GM03348 (cell line): ENCODE data around the gene PAIP2.
"Not testable (repeated sequence)": the region's sequence is repeated elsewhere in the genome, so short reads cannot be mapped to it uniquely, and the experiment has no call there.

Experiments
- DNase-seq: peaks from one replicate; pipeline ENCODE4 v3.0.0; 2012; ENCODE audit warnings: low spot score

The PAIP2 gene

DNA sequence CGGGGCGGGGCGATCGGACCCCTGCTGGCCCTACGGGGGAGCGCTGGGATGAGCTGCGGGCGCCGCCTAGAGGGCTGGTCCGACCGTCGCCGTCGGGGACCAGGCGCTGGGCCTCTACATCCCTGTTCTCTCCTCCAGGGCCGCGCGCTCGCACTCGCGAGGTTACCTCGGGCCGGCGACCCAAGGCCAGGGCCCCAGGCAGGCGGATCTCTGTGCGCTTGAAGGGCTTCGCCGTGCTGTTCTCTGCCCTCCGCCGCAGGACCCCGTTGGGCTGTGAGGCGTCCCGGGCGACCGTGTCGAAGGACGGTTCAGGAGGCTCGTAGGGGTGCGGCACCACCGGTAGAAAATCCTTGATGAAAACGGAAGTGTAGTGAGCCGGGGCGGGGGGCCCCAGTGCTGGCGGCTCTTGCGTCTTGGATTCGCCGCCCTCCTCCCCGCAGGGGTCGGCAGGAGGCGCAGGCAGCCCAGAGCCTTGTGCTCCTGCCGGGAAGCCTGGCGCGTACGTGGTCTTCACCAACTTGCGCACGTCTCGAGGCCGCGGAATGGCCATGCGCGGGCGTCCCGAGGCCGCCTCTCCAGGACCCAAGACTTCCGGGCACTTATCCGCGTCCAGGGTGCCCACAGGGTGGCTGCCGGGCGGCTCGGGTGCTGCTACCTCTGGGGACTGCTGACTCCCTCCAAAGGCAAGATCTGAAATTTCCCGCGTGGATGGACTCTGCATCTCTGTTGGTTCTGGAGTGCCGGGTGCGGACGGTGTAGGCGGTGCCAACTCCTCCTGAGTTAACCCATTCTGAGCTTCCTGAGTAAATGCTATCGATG is 51.2 kb downstream of the PAIP2 start:
- peak; percentile 80 for DNase-seq

DNA sequence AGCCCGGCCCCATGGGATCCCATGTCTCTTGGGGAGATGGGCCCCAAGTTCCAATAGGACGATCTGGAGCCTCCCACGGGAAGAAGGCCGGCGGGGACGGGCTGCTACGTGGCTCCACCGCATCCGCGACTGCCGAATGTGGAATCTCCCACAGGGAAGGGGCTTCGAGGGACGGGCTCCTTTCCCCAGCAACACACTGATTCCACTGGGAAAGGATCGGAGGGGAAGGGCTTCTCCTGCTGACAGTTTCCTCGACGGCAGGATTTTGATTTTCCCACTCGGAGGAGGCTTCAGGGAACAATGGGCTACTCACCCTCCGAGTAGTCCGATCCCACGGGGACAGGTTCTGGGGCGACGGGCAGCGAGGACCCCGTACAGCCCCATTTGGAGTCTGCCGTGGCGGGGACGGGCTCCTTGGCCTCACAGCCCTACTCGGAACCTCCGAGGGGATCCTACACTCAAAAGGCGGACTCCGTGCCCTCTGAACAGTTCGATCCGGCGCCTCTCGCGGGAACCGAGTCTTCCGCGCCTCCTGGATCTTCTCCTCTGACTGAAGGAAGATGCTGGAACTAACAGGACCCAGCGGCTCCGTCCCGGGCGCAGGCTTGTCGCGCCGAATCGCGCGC is 52.0 kb downstream of the PAIP2 start:
- DNase-seq = peak; percentile 30

DNA sequence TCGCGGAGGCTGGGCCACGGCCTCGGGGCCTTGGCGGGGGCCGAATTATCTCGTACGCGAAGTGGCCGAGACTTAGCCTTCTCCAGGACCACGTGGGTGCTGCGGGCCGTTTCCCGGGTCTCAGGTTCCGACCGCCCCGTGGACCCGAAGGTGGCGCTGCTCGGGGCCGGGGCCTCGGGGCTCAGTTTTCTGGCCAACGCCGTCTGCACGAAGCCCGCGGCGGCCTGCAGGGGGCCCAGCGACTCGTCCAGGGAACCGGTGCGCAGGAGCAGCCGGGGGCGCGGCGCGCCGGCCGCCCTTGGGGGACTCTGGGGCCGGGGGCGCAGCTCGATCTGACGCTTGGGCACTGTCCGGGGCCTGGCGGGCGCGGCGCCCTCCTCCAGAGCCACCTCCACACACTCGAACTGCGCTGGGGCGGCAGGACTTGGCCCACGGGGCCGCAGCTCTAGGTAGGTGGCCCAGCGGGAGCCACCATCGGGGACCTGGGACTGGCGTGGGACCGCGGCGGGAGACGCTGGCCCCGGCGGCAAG is 52.5 kb downstream of the PAIP2 start:
- DNase-seq = peak; percentile 68

DNA sequence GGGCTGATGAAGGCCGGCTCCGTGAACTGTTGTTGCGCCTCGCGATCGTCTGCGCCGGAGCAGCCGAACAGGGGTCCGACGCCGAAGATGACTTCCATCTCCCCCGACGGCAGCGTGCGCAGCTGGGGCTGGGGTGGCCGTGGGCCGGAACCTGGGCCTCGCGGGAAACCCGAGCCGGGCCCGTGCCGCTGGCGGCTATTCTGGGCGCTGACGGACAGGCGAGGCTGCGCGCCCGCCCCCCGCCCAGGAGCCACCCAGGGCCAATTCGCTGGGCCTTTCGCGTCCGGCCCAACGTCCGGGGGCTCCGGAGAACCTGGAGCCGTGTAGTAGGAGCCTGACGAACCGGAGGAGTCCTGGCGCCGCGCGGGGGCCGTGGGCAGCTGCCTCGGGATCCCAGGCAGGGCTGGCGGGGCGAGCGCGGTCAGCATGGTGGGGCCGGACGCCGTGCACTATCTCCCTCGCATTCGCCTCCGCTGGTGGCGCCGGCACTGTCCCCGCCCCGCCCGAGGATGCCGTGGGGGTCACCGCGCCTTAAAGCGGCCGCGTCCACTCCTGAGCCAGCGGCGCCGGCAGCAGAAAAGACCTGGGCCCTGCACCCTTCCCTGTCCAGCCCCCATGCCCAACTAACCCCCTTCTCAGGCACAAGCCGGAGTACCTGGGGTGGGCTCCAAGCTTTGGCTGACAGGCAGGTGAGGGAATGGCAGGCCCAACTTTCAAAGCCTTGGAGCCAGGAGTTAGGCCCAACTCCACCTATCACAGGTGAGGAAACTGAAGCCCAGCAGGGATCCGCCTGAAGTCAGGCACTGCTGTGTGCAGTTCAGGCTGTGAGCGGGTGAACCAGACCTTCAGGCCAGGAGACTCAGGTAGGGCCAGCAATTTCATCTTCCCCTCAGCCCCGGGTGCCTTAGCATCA is 53.3 kb downstream of the PAIP2 start, which contains the start of gene PROB1:
TSS of gene PROB1 (minus strand) at position 451 of the 913 bp plus-strand sequence. CDS start at position 428, 23 bp downstream.
- DNase-seq = no peak

DNA sequence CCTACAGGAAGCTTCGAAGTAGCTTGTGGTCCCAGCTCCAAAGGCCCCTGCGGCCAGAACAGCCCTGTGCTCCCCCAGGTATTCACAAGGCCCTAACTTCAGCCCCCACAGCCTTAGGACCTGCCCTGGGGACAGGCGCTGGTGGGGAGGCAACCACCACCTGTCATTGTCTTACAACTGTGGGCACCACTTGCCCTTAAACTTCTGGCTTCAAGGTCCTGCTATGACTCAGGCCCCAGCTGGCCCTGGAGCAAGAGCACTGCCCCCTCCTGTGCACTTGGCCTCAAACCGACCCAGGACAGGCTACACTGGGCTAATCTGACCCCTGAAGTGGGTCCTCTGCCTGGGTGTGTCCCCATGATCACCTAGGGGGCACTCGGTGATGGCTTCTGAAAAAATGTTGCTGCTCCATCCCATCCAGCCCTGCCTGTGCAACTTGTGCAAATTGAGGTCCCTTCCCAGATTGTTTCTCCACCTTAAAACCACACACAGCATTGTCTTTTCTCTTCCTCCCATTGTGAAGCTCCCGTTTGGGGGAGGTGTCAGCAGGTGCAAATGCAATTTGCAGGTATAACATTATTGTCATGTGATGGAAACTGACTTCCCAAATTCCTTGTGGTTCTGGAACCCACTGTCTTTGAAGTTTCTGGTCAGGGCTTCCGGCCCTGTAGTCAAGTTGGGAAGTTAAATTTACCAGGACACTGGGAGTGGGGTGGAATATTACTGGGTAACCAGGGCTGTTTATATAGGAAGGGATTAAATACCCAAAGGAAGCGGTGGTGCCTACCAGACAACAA is 54.4 kb downstream of the PAIP2 start:
- no peak for DNase-seq

DNA sequence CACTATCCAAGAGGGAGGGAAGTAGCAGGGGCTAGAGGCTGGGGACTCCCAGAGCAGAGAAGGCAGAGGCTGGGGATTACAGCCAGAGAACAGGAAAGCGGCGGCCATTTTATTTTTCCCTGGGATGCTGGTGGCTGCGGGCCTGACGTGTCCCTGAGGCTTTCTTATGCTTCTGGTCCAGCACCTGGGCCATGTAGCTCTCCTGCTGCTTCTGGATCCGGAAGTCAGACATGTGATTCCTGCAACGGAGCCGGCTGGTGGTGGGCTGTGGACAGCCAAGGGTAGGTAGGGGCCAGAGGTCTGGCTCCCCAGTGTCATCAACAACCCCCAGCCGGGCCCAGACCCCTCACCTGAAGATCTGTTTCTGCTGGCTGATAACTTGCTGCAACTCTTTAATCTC is 55.0 kb downstream of the PAIP2 start:
- DNase-seq = no peak

DNA sequence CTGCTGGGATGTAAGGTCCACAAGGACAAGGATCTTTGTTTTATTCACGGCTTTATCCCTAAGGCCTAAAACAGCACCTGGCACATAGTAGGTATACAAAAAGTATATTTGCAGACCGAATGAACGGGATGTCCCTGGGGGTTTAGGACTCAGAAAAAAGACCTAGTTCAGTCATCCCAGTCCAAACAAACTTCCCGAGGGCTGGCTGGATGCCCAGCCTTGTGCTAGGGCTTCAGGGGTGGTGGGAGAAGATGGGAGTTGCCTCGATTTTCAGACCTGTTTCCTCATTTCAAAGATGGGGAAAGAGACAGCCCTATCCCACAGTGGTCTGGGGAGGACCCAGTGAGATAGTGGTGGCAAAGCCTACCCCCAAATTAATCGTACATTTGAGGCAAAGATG is 56.3 kb downstream of the PAIP2 start:
- DNase-seq = no peak

DNA sequence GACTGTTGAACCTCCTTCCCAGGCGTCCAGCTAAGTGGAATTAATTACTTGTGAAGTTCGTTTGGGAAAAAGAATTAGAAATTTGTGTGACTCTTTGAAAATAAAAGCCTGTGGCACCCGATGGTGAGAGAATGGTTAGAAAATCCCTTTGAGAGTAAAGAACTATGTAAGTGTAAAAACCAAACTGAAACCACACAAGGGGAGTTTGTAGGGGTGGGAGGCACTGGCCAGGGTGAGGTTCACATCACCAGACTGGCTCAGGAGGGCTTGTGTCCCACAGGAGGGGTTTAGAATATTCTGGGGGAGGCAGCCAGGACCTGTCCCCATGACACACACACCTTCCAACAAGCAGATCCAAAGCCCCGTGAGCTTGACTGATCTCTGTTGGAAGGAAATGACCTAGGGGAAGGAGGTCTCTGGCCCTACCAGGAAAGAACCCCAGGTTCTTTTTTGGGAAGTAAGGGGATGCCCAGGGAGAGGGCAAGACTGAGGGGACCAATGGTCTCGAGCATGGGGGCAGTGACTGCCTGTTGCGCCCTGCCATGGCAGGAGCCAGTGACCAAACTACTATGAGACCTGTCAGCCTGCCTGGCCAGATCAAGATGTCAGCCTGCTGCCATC is 58.0 kb downstream of the PAIP2 start:
- DNase-seq = no peak

DNA sequence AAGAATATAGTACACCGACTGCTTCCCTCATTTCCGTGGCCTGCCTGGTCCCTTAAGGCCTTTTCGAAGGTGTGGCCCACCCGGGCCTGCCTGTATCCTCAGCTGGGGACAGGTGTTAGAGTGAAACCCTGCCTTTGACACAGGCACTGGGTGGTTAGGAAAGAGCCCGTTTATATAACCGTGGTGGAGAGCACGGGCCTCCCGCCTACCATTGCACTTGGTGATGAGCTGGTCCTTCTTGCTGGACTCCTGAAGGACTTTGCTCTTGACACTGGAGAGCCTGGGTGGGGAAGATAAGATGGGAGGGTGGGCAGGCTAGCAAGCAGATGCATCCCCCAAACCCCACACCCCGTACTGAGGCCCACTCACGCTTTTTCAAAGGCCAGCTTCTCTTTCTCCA is 59.9 kb downstream of the PAIP2 start:
- DNase-seq = no peak

DNA sequence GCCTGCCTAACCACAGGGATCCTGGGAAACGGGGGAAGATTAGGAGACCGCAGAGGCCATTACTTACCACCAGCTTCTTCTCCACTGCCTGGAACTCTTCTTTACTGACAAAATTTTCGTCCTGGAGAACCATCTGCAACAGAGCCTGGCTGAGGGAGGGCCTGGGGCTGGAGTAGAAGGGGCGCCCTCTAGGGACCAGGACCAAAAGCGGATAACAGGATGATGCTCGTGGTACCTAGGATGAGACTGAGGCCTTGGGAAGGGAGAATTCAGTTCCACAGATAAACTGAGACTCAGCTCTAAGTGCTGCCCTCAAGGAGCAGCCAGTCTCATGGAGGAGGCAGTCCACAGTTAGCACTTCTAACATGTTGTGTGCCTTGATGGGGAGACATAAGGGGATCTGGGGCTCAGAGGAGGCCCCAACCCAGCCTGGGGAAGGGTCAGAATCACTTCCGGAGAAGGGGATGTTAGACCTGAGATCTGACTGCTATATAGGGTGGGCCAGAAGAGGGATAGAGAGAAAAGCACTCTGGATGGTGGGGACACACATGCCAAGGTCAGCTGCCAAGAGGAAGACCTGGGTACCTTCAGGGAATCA is 61.0 kb downstream of the PAIP2 start:
- DNase-seq = no peak

DNA sequence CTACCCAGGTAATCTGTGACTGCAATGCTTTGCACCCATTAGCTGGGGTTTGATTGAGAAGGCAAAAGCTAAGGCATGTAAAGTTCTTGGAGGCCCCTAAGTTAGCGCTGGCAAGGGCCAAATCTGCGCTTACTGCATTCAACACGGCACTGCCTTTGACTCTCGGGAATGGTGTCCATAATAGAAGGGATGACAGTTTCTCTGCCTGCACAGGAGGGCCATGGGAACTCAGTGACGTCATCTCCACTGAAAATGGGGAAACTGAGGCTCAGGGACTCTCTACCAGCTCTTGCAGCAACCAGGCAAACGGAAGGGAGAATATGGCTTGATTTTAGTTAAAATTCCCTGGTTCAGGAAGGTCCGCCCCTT is 61.7 kb downstream of the PAIP2 start:
- no peak for DNase-seq

DNA sequence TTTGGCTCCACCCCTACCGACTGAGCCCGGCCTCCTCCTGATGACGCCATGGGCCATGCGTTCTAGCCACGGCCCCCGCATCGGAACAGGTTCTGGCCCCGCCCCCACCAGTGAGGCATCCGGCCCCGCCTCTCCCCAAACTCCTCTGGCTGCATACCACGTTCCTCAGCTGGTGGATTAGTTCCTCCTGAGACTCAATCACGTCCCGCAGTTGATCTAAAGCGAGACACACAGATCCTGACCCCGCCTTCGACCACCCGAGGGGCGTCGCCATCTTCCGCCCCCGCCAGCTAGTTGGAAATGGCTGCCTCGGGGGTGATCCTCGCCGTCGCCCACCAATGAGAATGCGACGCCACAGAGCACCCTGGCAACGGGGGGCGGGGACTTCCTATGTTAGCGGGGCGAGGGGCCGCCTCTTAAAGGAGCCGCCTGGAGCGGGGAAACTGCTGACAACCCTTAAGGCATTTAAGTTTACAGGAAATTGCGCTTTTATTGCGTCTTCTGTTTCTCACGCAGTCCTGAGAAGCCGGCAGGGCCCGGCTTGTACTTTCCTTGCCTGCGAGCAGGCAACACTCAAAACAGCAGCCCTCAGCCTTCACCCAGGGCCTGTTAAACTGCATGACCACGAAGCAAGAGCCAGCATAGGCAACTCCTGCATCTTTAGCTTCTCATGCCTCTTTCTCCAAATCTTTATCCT is 62.3 kb downstream of the PAIP2 start, which contains the start of gene SPATA24:
TSS of gene SPATA24 (minus strand) at position 303 of the 697 bp plus-strand sequence. CDS start at position 274, 29 bp downstream.
- DNase-seq = peak; percentile 99

DNA sequence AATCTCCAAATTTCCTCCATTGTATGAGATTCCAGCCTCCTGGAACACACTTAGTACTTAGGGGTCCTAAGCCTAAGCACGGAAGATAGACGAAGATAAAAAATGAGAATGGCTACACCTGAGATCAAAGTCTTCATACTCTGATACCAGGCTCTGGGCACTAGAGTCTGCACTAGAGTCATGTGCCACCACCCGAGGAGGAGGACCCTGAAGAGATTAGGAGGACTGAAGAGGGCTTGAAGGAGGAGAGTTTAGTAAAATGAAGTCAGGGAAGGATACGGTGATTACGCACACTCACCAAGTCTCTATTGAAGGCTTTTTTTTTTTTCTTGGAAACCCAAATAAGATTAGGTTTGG is 62.8 kb downstream of the PAIP2 start:
- DNase-seq = no peak

DNA sequence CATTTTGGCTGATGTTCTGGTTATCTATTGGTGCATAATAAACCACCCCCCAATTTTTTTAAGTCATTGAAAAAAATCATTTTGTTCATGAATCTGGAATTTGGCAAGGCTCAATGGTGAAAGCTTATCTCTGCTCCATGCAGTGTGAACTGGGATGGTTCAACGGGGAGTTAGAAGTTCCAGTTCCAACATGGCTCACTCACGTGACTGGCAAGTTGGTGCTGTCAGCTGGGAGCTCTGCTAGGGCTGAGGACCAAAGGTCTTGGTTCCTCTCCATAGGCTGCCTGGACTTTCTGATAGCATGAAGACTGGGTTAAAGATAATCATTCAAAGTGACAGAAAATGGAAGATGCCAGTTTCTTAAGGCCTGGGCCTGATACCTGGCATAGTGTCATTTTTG is 65.3 kb downstream of the PAIP2 start:
- no peak for DNase-seq

DNA sequence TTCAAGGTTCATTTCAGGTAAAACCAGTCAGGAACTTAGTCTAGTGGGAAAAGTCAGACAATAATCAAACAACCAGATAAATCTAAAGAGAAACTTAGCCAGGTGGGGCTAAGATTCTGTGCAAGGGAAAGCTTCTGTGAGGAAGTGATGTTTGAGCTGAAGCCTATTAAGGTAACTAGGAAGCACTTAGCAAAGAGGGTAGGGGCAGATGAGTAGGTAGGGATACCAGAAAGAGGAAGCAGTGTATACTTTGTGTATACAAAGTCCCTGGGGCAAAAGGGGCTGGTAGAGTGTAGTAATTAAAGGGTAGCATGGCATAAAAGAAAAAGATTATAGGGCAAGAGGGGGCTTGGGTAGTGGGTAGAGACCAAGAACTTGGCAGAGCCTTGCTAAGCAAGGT is 65.9 kb downstream of the PAIP2 start:
- DNase-seq = no peak

DNA sequence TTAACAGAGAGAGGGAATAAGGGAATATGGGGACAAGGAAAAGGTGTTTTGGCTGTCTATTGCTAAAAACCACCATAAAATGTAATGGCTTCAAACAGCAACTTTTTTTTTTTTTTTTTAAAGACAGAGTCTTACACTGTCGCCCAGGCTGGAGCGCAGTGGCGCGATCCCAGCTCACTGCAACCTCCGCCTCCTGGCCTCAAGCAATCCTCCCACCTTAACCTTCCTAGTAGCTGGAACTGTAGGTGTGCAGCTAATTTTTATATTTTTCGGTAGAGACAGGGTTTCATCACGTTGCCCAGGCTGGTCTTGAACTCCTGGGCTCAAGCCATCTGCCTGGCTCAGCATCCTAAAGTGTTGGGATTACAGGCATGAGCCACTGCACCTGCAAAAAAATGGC is 66.5 kb downstream of the PAIP2 start:
- no peak for DNase-seq

DNA sequence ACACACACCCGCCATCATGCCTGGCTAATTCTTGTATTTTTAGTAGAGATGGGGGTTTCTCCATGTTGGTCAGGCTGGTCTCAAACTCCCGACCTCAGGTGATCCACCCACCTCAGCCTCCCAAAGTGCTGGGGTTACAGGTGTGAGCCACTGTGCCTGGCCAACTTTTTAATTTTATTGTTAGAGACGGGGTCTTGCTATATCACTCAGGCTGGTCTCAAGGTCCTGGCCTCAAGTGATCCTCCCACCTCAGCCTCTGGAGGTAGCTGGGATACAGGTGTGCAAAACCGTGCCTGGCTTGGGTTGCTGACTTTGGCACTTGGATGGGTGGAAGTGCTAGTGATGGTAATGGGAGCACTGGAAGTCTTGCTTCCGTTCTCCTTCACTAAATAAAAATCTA is 67.5 kb downstream of the PAIP2 start:
- not testable (repeated sequence) for DNase-seq

DNA sequence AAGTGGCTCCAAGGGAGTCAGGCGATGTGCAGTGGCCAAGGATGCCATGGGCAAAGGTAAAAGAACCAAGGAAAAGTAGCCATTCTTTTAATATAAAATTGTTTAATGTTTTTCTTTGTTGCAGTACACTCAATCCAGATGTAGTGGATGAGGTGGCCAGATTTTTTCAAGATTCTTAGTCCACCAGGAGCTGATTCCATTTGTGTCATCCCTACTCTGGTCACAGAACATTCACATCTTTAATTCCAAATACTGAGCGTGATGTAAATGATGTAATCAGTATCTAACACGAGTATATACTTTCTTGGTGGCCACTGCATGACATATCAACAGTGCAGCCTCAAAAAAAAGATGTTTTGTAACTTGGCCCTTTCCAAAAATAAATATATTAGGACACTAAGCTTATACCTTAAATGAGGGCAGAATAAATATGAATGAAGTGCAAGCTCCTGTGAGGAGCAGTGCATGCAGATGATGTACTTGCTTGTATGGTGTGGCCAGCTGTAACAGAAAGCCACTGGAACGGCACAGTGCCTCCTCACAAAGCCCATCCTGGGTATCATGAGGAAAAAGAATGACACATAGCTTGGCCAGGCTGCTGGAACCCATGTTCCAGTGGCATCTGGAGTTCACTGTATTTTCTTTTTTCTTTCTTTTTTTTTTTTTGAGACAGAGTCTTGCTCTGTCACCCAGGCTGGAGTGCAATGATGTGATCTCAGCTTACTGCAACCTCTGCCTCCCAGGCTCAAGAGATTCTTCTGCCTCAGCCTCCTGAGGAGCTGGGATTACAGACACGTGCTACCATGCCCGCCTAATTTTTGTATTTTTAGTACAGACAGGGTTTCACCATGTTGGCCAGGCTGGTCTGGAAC is 68.7 kb downstream of the PAIP2 start:
- DNase-seq = no peak
